ENCODE data around the gene C10orf143. TPM values are rescaled to one million over a fixed set of nuclear protein-coding genes. Genes with fewer than 3 reads are reported as not detected.

C10orf143 gene
- total and polyA plus RNA-seq, 2 of the 4 experiments (the other 2 are of a cell fraction), result 0.36 to 0.60 TPM

- BruUV-seq (replicated peaks), result no TSS peak
- Histone ChIP-seq H3K36me3 (ENCODE audit: control insufficient read depth, insufficient read depth, low read length) (peaks cover 2% of the 10 kb centered on the region; the same call in 1 of the 2 replicates), H2AFZ (replicated peaks; ENCODE audit: low read length, poor library complexity) (peak overlapping the region; percentile 91), H2BK20ac (ENCODE audit: low read depth, low read length) (no peak overlapping the region), H4K5ac (ENCODE audit: low read depth, low read length) (no peak overlapping the region), H3K18ac (ENCODE audit: low read depth, low read length) (no peak overlapping the region), H3K9me1 (ENCODE audit: insufficient read depth, low read length) (peaks cover 11% of the 10 kb centered on the region; the same call in 1 of the 2 replicates), H3K27ac (ENCODE audit: insufficient read depth, low read length) (peak overlapping the region; percentile 64), H3K23ac (ENCODE audit: low read depth, low read length) (peak overlapping the region; percentile 69; the same call in 1 of the 2 replicates), H3K27me3 (ENCODE audit: control insufficient read depth, insufficient read depth, low read length) (no peaks in the 10 kb centered on the region), H3K4me3 (ENCODE audit: insufficient read depth, low read depth, low read length) (peak overlapping the region; percentile 80), H3K56ac (ENCODE audit: extremely low read depth, insufficient read depth, low read length) (no peak overlapping the region), H3K9ac (ENCODE audit: low read depth, low read length) (peak overlapping the region; percentile 87), H3K79me1 (ENCODE audit: low read depth in 1 of 2, low read length in 2 of 2) (peaks cover 10 to 28% of the 10 kb centered on the region in 2 experiments; a peak in 3 of 4 replicates), H3K4me2 (ENCODE audit: low read depth, low read length) (peak overlapping the region; percentile 93), H3K4me1 (ENCODE audit: control insufficient read depth, insufficient read depth, low read length) (peaks cover 17% of the 10 kb centered on the region), H2BK120ac (ENCODE audit: low read depth, low read length) (no peak overlapping the region), H3K4ac (ENCODE audit: low read depth, low read length) (peak overlapping the region; percentile 36), H4K8ac (ENCODE audit: low read depth in 2 of 2, low read length in 2 of 2) (no peak overlapping the region), H4K91ac (ENCODE audit: insufficient read depth, low read depth, low read length) (no peak overlapping the region), H3K9me3 (ENCODE audit: control insufficient read depth, insufficient read depth, low read length) (no peaks in the 10 kb centered on the region), H2BK5ac (ENCODE audit: low read depth, low read length, poor library complexity, severe bottlenecking) (peak overlapping the region; percentile 9), H2BK15ac (ENCODE audit: low read depth, low read length) (no peak overlapping the region), H2AK9ac (replicated peaks; ENCODE audit: low read depth, low read length, poor library complexity) (peak overlapping the region; percentile 79), H3K14ac (replicated peaks; ENCODE audit: low read depth, low read length) (peak overlapping the region; percentile 55; the same call in 1 of the 2 replicates), H4K20me1 (ENCODE audit: insufficient read depth, low read length) (peaks cover 37% of the 10 kb centered on the region), H2AK5ac (ENCODE audit: low read depth, low read length) (peak overlapping the region; percentile 45; the same call in 1 of the 2 replicates)
- TF ChIP-seq CEBPB (IDR thresholded peaks at IDR 0.05; ENCODE audit: low read depth, low read length), result no peak
- TF ChIP-seq NFE2L2 (IDR thresholded peaks at IDR 0.05; ENCODE audit: low read depth, low read length), result no peak
- no peak for TF ChIP-seq CTCF (conservative IDR thresholded peaks at IDR 0.05; ENCODE audit: low read depth, low read length)
- TF ChIP-seq RFX5 (IDR thresholded peaks at IDR 0.05; ENCODE audit: low read depth, low read length), result no peak
- TF ChIP-seq MAZ (IDR thresholded peaks at IDR 0.05; ENCODE audit: borderline replicate concordance, low read depth, low read length), result no peak
- TF ChIP-seq MXI1 (IDR thresholded peaks at IDR 0.05; ENCODE audit: borderline replicate concordance, low read depth, low read length), result peak; percentile 92
- TF ChIP-seq BHLHE40 (IDR thresholded peaks at IDR 0.05; ENCODE audit: low read depth, low read length), result peak; percentile 80
- TF ChIP-seq POLR2A (IDR thresholded peaks at IDR 0.05; ENCODE audit: low read depth, low read length), result no peak
- in situ Hi-C loops (cut with MboI; ENCODE audit: low sequenced_read_pairs) (no loop called here), dilution Hi-C loops (cut with HindIII; ENCODE audit: low sequenced_read_pairs, unreplicated experiment) (no loop called here), intact Hi-C loops (cut with micrococcal nuclease) (no loop called here)
- POLR2A ChIA-PET (ENCODE audit: unreplicated experiment), result no interaction called here
- DNase-seq, result peak; percentile 48
- ATAC-seq (ENCODE audit: low read depth), result peak; percentile 1
- WGBS, 2 experiments (ENCODE audit: extremely low coverage in 2 of 2, insufficient read length in 1 of 2), result no CpG with 5 or more reads among the region's 10 CpGs
- CTCF ChIA-PET, result no interaction called here
Measured at GRCh38 chr10:130137090-130137448, 26.4 kb upstream of the C10orf143 start.
